ENCODE data around the gene EFNB2.

The EFNB2 gene

GRCh38 chr13:106548064-106548696 lies 12.7 kb upstream of the EFNB2 start:
- DNase-seq: no peak

GRCh38 chr13:106541826-106542225 lies 6.4 kb upstream of the EFNB2 start:
- DNase-seq: no peak

- no peak for DNase-seq
Observed at GRCh38 chr13:106540613-106541012, 5.2 kb upstream of the EFNB2 start.

GRCh38 chr13:106537521-106537920 lies 2.1 kb upstream of the EFNB2 start:
- DNase-seq: no peak

- peak; percentile 96 for DNase-seq
Observed at GRCh38 chr13:106536244-106537034, 977 bp upstream of the EFNB2 start.

GRCh38 chr13:106534639-106535551 lies 567 bp downstream of the EFNB2 start:
- DNase-seq: peak; percentile 33

GRCh38 chr13:106533943-106534638 lies 1.4 kb downstream of the EFNB2 start:
- DNase-seq: peak; percentile 32

GRCh38 chr13:106533101-106533942 lies 2.1 kb downstream of the EFNB2 start:
- DNase-seq: peak; percentile 48

- DNase-seq: no peak
Observed at GRCh38 chr13:106532111-106532929, 3.1 kb downstream of the EFNB2 start.

- DNase-seq: no peak
Observed at GRCh38 chr13:106530980-106531481, 4.4 kb downstream of the EFNB2 start.

- DNase-seq: no peak
Observed at GRCh38 chr13:106530171-106530851, 5.2 kb downstream of the EFNB2 start.

- no peak for DNase-seq
Observed at GRCh38 chr13:106529415-106530170, 5.9 kb downstream of the EFNB2 start.

- DNase-seq: no peak
Observed at GRCh38 chr13:106528718-106529414, 6.6 kb downstream of the EFNB2 start.

- no peak for DNase-seq
Observed at GRCh38 chr13:106527826-106528225, 7.6 kb downstream of the EFNB2 start.

- no peak for DNase-seq
Observed at GRCh38 chr13:106527445-106527801, 8.0 kb downstream of the EFNB2 start.

- no peak for DNase-seq
Observed at GRCh38 chr13:106526738-106527444, 8.6 kb downstream of the EFNB2 start.

GRCh38 chr13:106525865-106526264 lies 9.6 kb downstream of the EFNB2 start:
- DNase-seq: no peak

- DNase-seq: no peak
Observed at GRCh38 chr13:106524108-106524507, 11.4 kb downstream of the EFNB2 start.
